ENCODE data around the gene ACSS1.

The ACSS1 gene

GRCh38 chr20:25058051-25058846 lies at the start of gene ACSS1:
ACSS1 (minus strand) TSS chr20:25058139; CDS start chr20:25058102, 37 bp downstream.
- DNase-seq (ENCODE audit: low read depth in 2 of 2, low spot score in 1 of 2), result peak; percentile 50 to 55

- no peak for DNase-seq (ENCODE audit: low read depth in 2 of 2, low spot score in 1 of 2)
These were observed 45.6 kb upstream of the ACSS1 start for GRCh38 chr20:25103526-25103925.

GRCh38 chr20:25100914-25101313 lies 43.0 kb upstream of the ACSS1 start:
- DNase-seq (ENCODE audit: low read depth in 2 of 2, low spot score in 1 of 2), result no peak

GRCh38 chr20:25099601-25100140 lies 41.7 kb upstream of the ACSS1 start:
- DNase-seq (ENCODE audit: low read depth in 2 of 2, low spot score in 1 of 2), result no peak

GRCh38 chr20:25097498-25097897 lies 39.6 kb upstream of the ACSS1 start:
- DNase-seq (ENCODE audit: low read depth in 2 of 2, low spot score in 1 of 2), result no peak

- peak; percentile 9 to 35 for DNase-seq (ENCODE audit: low read depth in 2 of 2, low spot score in 1 of 2)
These were observed 32.8 kb upstream of the ACSS1 start for GRCh38 chr20:25090492-25091429.

- no peak for DNase-seq (ENCODE audit: low read depth in 2 of 2, low spot score in 1 of 2)
These were observed 31.7 kb upstream of the ACSS1 start for GRCh38 chr20:25089662-25090061.

GRCh38 chr20:25089096-25089495 lies 31.2 kb upstream of the ACSS1 start:
- DNase-seq (ENCODE audit: low read depth in 2 of 2, low spot score in 1 of 2), result no peak

- DNase-seq (ENCODE audit: low read depth in 2 of 2, low spot score in 1 of 2), result no peak
These were observed 30.3 kb upstream of the ACSS1 start for GRCh38 chr20:25088267-25088666.

GRCh38 chr20:25087186-25087929 lies 29.4 kb upstream of the ACSS1 start:
- no peak for DNase-seq (ENCODE audit: low read depth in 2 of 2, low spot score in 1 of 2)

GRCh38 chr20:25085756-25086495 lies 28.0 kb upstream of the ACSS1 start:
- no peak for DNase-seq (ENCODE audit: low read depth in 2 of 2, low spot score in 1 of 2)

GRCh38 chr20:25084626-25085187 lies 26.8 kb upstream of the ACSS1 start:
- no peak for DNase-seq (ENCODE audit: low read depth in 2 of 2, low spot score in 1 of 2)

GRCh38 chr20:25083773-25084625 lies 26.1 kb upstream of the ACSS1 start:
- DNase-seq (ENCODE audit: low read depth in 2 of 2, low spot score in 1 of 2), result no peak

- DNase-seq (ENCODE audit: low read depth in 2 of 2, low spot score in 1 of 2), result no peak
These were observed 25.3 kb upstream of the ACSS1 start for GRCh38 chr20:25083141-25083772.

GRCh38 chr20:25082498-25082873 lies 24.5 kb upstream of the ACSS1 start:
- no peak for DNase-seq (ENCODE audit: low read depth in 2 of 2, low spot score in 1 of 2)

- DNase-seq (ENCODE audit: low read depth in 2 of 2, low spot score in 1 of 2), result no peak
These were observed 24.0 kb upstream of the ACSS1 start, which contains the start of gene VSX1 for GRCh38 chr20:25081730-25082497. VSX1 (minus strand) TSS chr20:25082141; CDS start chr20:25082096, 45 bp downstream.

GRCh38 chr20:25081065-25081729 lies 23.3 kb upstream of the ACSS1 start:
- no peak for DNase-seq (ENCODE audit: low read depth in 2 of 2, low spot score in 1 of 2)
